Gastrocnemius medialis (tissue), 4 donors: Measurements from ENCODE around the gene TCN2. TPM values are rescaled to one million over a fixed set of nuclear protein-coding genes. Genes with fewer than 3 reads are reported as not detected.
"Not testable (repeated sequence)": the region's sequence is repeated elsewhere in the genome, so short reads cannot be mapped to it uniquely, and the experiment has no call there.

Source experiments
- ATAC-seq, 2 donors: fragments of 150-250 bp; one replicate each; pipeline ENCODE4 v1.9.1; 2016
- DNase-seq, 2 donors: peaks; one replicate each; pipeline ENCODE4 v3.0.0-alpha.2; 2019
- H3K27ac ChIP-seq, 4 donors: fragments of 200-600 bp; sonication (generic); 1 replicate in 1 of 4; 2 replicates in 3 of 4; pipeline ENCODE4 v1.5.1; 2016 to 2018; ENCODE audit warnings: mild to moderate bottlenecking in 2 of 4, moderate library complexity in 1 of 4
- H3K27me3 ChIP-seq, 3 donors: fragments of 200-600 bp; sonication (generic) in 2 of 3; 1 replicate in 1 of 3; 2 replicates in 2 of 3; pipeline versions ENCODE4 v1.5.1 to v1.6.0; 2016 to 2019; ENCODE audit warnings: mild to moderate bottlenecking in 1 of 3, moderate library complexity in 1 of 3
- H3K36me3 ChIP-seq, 2 donors: fragments of 200-600 bp; sonication (generic) in 1 of 2; one replicate each; pipeline ENCODE4 v1.5.1; 2017 to 2018
- H3K4me1 ChIP-seq, 2 donors: fragments of 200-600 bp; sonication (generic) in 1 of 2; one replicate each; pipeline ENCODE4 v1.5.1; 2016 to 2017; ENCODE audit warnings: mild to moderate bottlenecking in 2 of 2
- H3K4me3 ChIP-seq, 4 donors: fragments of 200-600 bp; sonication (generic) in 3 of 4; 1 replicate in 1 of 4; 2 replicates in 3 of 4; pipeline ENCODE4 v1.5.1; 2016 to 2019; ENCODE audit warnings: mild to moderate bottlenecking in 2 of 4
- H3K9me3 ChIP-seq, 3 donors: fragments of 200-600 bp; sonication (generic) in 2 of 3; 1 replicate in 1 of 3; 2 replicates in 2 of 3; pipeline ENCODE4 v1.5.1; 2016 to 2019
- POLR2A ChIP-seq, 2 donors: fragments of 450-650 bp; IDR thresholded peaks; one replicate each; pipeline ENCODE4 v1.6.1; 2017; ENCODE audit warnings: antibody characterized with exemption in 2 of 2, mild to moderate bottlenecking in 2 of 2, moderate library complexity in 2 of 2
- in situ Hi-C, 4 donors: fragments of 200-750 bp; cut with MboI; loops; one replicate each; pipeline versions ENCODE4 v1.15.0 to v1.8.0; 2017; ENCODE audit warnings: low sequenced_read_pairs in 4 of 4
- intact Hi-C: fragments of 100-400 bp; cut with DNase I; formaldehyde crosslinking; loops from one replicate; pipeline ENCODE4 v1.15.1; 2023; ENCODE audit warnings: low total_unique reads
- total RNA-seq, 4 donors: library from RNA; depleted of rRNA; stranded (reverse); fragments of >200 nt; gene quantifications; one replicate each; pipeline versions ENCODE4 v1.1.0 to v1.2.3, GENCODE V29; 2016
- TF ChIP-seq, protein P1 (sequence below), 5 experiments: fragments of 450-650 bp in 3 of 5; fragments of 200-600 bp in 2 of 5; sonication (generic) in 2 of 5; IDR thresholded peaks in 4 of 5; conservative IDR thresholded peaks in 1 of 5; 1 replicate in 4 of 5; 2 replicates in 1 of 5; pipeline ENCODE4 v1.5.1; 2016 to 2019; ENCODE audit warnings: antibody characterized with exemption in 5 of 5, mild to moderate bottlenecking in 3 of 5, moderate library complexity in 3 of 5

Gene TCN2
- total RNA-seq, 4 donors from 2014 or later = 5.1 to 12.8 (median 11.7) TPM

DNA sequence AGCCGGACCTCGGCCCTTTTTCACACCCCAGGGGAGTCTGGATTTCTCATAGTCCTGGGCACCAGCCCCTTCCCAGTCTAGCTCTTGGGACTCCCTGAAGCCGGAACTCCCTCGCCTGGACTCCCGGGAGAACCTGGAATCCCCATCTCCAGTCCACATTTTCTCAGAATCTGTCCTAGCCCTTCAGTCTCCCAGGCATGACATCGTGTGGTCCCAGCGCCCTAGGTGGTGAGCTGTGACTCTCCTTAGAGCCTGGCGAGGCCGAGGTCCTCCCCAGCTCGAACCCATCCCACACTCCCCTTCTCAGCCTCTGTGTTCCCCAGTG lies 61.4 kb downstream of the TCN2 start:
- no peak for DNase-seq
- intact Hi-C loops (loop anchor here (5.0 kb wide), 2 partner anchors 39 to 76 kb away; partner anchors contain the start of gene PES1), in situ Hi-C loops (no loop called here)
- TF ChIP-seq, protein P1, sequence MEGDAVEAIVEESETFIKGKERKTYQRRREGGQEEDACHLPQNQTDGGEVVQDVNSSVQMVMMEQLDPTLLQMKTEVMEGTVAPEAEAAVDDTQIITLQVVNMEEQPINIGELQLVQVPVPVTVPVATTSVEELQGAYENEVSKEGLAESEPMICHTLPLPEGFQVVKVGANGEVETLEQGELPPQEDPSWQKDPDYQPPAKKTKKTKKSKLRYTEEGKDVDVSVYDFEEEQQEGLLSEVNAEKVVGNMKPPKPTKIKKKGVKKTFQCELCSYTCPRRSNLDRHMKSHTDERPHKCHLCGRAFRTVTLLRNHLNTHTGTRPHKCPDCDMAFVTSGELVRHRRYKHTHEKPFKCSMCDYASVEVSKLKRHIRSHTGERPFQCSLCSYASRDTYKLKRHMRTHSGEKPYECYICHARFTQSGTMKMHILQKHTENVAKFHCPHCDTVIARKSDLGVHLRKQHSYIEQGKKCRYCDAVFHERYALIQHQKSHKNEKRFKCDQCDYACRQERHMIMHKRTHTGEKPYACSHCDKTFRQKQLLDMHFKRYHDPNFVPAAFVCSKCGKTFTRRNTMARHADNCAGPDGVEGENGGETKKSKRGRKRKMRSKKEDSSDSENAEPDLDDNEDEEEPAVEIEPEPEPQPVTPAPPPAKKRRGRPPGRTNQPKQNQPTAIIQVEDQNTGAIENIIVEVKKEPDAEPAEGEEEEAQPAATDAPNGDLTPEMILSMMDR (IDR thresholded peaks at IDR 0.05 in 4 of 5, conservative IDR thresholded peaks at IDR 0.05 in 1 of 5) = no peak
- TF ChIP-seq POLR2A (IDR thresholded peaks at IDR 0.05) = no peak
- Histone ChIP-seq H3K9me3 (no peaks in the 10 kb centered on the region), H3K4me1 (peaks cover 10 to 11% of the 10 kb centered on the region in 2 donors), H3K27ac (peak overlapping the region in 1 of 4 donors; percentile 62), H3K36me3 (no peaks in the 10 kb centered on the region), H3K27me3 (no peaks in the 10 kb centered on the region), H3K4me3 (peak overlapping the region; percentile 64 to 94 (median 84))
- ATAC-seq = no peak

DNA sequence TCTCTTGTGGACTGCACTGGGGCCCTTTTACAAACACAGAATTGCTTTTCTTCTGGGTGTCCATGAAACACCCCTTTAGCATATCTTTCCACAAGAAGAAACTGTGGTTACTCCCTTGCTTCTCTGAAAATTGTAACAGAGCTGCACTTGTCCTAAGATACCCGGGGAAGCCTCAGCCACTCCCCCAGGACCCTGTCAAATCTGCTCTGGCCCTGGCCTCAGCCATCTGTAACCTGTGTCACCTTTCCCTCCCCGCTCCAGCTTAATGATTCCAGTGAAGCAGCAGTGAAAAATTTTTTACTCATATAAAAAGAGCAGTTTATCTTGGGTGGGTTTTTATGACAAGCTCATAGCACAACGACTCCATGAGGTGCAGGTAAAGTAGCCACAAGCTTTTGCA lies 64.1 kb downstream of the TCN2 start:
- no peak for ATAC-seq
- no peak for DNase-seq

DNA sequence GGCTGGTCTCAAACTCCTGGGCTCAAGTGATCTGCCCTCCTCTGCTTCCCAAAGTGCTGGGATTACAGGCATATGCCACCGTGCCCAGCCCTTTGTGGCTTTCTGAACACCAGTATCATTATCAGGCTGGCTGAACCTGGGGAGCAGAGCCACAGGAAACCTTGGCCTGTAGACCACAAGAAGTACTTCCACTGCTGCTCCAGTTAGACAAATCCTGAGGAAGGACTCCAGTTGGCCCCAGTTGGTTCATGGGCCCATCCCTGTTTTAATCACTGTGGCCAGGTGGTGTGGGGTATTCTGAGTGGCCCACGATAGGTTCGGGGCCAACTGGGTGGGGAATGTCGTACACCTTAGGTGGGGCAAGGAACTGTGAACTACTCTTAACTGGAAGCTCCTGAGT lies 66.2 kb downstream of the TCN2 start:
- DNase-seq = no peak
- no peak for ATAC-seq
- H3K4me3 ChIP-seq = no peak overlapping the region
- in situ Hi-C loops (no loop called here), intact Hi-C loops (no loop called here)
- H3K27ac ChIP-seq = no peak overlapping the region
- no peaks in the 10 kb centered on the region for H3K27me3 ChIP-seq
- peaks cover 0 to 3% of the 10 kb centered on the region in 2 donors for H3K4me1 ChIP-seq
- TF ChIP-seq, protein P1 (IDR thresholded peaks at IDR 0.05 in 4 of 5, conservative IDR thresholded peaks at IDR 0.05 in 1 of 5) = no peak
- TF ChIP-seq POLR2A (IDR thresholded peaks at IDR 0.05) = no peak
- no peaks in the 10 kb centered on the region for H3K9me3 ChIP-seq
- no peaks in the 10 kb centered on the region for H3K36me3 ChIP-seq

More for the DNA sequence above, 64.1 kb downstream of the TCN2 start:
- no peaks in the 10 kb centered on the region for H3K36me3 ChIP-seq
- H3K4me1 ChIP-seq = peaks cover 10 to 11% of the 10 kb centered on the region in 2 donors
- intact Hi-C loops (no loop called here), in situ Hi-C loops (no loop called here)
- no peak overlapping the region for H3K4me3 ChIP-seq
- H3K9me3 ChIP-seq = no peaks in the 10 kb centered on the region
- TF ChIP-seq, protein P1 (IDR thresholded peaks at IDR 0.05 in 4 of 5, conservative IDR thresholded peaks at IDR 0.05 in 1 of 5) = no peak
- TF ChIP-seq POLR2A (IDR thresholded peaks at IDR 0.05) = no peak
- no peaks in the 10 kb centered on the region for H3K27me3 ChIP-seq
- no peak overlapping the region for H3K27ac ChIP-seq

DNA sequence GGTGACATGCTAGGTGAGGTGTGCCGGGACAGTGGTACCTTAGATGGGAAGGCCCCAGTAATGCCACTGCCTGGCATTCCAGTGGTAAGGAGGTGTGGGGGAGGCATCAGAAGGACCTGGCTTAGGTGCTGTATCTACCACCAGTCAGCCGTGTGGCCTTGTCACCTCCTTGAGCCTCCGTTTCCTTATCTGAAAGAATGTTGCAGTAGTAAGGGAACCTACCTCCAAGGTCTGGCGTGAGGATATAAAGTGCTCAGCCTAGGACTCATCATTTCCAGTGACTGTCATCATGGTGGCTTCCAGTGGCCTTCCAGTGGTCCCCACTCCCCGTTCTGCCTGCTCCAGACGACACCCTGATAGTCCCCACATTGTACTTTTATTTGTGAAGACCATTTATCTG lies 67.5 kb downstream of the TCN2 start:
- DNase-seq (no peak), ATAC-seq (no peak)
- no peaks in the 10 kb centered on the region for H3K36me3 ChIP-seq
- H3K27me3 ChIP-seq = no peaks in the 10 kb centered on the region
- no peaks in the 10 kb centered on the region for H3K9me3 ChIP-seq
- H3K4me3 ChIP-seq = no peak overlapping the region
- peaks cover 0 to 6% of the 10 kb centered on the region in 2 donors for H3K4me1 ChIP-seq
- H3K27ac ChIP-seq = no peak overlapping the region
- intact Hi-C loops = no loop called here
- TF ChIP-seq, protein P1 (IDR thresholded peaks at IDR 0.05 in 4 of 5, conservative IDR thresholded peaks at IDR 0.05 in 1 of 5) = no peak
- no peak for TF ChIP-seq POLR2A (IDR thresholded peaks at IDR 0.05)
- in situ Hi-C loops = no loop called here

DNA sequence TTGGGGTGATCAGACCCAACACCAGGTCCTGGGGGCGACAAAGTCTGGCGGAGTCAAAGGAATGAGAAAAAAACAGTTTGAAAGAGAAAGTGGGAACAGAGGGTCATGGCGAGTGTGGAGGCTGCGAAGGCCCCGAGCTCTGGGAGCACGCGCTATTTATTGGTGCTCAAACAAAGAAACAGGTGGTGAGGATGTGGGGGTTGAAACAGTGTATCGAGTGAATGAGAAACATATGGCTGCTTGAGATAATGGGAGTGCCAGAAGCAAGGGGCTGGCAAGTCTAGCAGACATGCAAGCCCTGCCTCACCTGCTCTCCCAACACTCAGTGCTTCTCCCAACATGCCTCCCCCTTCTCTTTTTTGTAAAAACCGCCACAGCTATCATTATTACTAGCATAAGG lies 68.5 kb downstream of the TCN2 start:
- intact Hi-C loops (no loop called here), in situ Hi-C loops (no loop called here)
- Histone ChIP-seq H3K9me3 (no peaks in the 10 kb centered on the region), H3K27me3 (no peaks in the 10 kb centered on the region), H3K36me3 (no peaks in the 10 kb centered on the region), H3K27ac (no peak overlapping the region), H3K4me1 (peaks cover 0 to 6% of the 10 kb centered on the region in 2 donors), H3K4me3 (no peak overlapping the region)
- TF ChIP-seq POLR2A (IDR thresholded peaks at IDR 0.05) = no peak
- DNase-seq (no peak), ATAC-seq (no peak)

DNA sequence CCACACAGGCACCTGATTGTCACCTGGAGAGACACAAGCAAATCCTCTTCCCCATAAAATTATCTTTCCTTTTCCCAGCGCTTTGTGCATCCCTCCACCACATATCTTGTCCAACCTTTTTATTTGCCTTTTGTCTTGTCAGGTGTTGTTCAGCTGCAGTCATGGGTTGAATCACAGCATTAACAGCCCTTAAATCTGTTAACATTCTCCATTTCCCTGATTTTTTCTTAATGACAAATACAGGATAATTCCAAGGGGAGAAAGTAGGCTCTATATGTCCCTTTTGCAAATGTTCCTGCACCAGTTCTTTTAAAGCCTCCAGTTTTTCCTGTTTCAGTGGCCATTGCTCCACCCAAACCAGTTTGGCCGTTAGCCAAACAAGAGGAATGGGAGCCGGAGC lies 69.6 kb downstream of the TCN2 start:
- H3K27me3 ChIP-seq, H3K36me3 ChIP-seq, DNase-seq, in situ Hi-C loops, H3K27ac ChIP-seq, ATAC-seq, H3K4me1 ChIP-seq, H3K4me3 ChIP-seq, H3K9me3 ChIP-seq, intact Hi-C loops: not testable (repeated sequence)
